HepG2 (cell line): Measurements from ENCODE around the gene DIAPH3. TPM values are rescaled to one million over a fixed set of nuclear protein-coding genes. Genes with fewer than 3 reads are reported as not detected.

Source experiments
- ATAC-seq: fragments of 200-7000 bp; cut with Tn5 transposase; 3 replicates; pipeline ENCODE4 v1.9.1; 2020; ENCODE audit warnings: mild to moderate bottlenecking, moderate library complexity
- BruUV-seq: library from RNA; stranded (reverse); fragments of 400-500 nt; replicated peaks from 2 replicates; lab custom pipeline; 2021; lab: Mats Ljungman, UMichigan
- CTCF ChIA-PET: fragments of 300-600 bp; formaldehyde crosslinking; extraction: SDS; loops from one replicate; lab custom pipeline; 2021; ENCODE audit warnings: low total read pairs, inconsistent platforms, low intra/inter-chr PET ratio; lab: Yijun Ruan, JAX
- POLR2A ChIA-PET: fragments of 350-600 bp; sonication (Branson Sonifier 250); formaldehyde crosslinking; loops from one replicate; lab custom pipeline; 2020; ENCODE audit warnings: antibody characterized with exemption, inconsistent platforms; lab: Yijun Ruan, JAX
- DNase-seq: peaks from one replicate; pipeline ENCODE4 v3.0.0-alpha.2; 2015; ENCODE audit warnings: low spot score
- FAIRE-seq: peaks from 3 replicates; lab custom pipeline; 2011; peaks lifted over from hg19 to GRCh38; lab: Jason Lieb, UNC
- H2AFZ ChIP-seq: one replicate; pipeline ENCODE4 v1.6.1; 2011; ENCODE audit warnings: low read length, inconsistent platforms
- H3K27ac ChIP-seq: fragments of 300-600 bp; 3 replicates; pipeline ENCODE4 v1.8.0; 2011; ENCODE audit warnings: mixed run types, mild to moderate bottlenecking, mixed read lengths, low read length, inconsistent platforms; ENCODE audit not compliant: insufficient read depth; ENCODE audit errors: extremely low read length
- H3K27me3 ChIP-seq, 2 experiments: fragments of 200-600 bp in 1 of 2; 2 replicates in 1 of 2; 3 replicates in 1 of 2; pipeline versions ENCODE4 v1.6.0 to v1.8.0; 2011; ENCODE audit warnings: low read length in 2 of 2, mild to moderate bottlenecking in 2 of 2, moderate library complexity in 2 of 2, inconsistent platforms in 1 of 2; ENCODE audit not compliant: insufficient read depth in 2 of 2, control insufficient read depth in 1 of 2
- H3K36me3 ChIP-seq, 2 experiments: fragments of 200-600 bp in 1 of 2; replicated peaks in 1 of 2; 2 replicates in 1 of 2; 3 replicates in 1 of 2; pipeline versions ENCODE4 v1.5.1 to v1.8.0; 2011; ENCODE audit warnings: low read length in 2 of 2, inconsistent platforms in 1 of 2; ENCODE audit not compliant: insufficient read depth in 2 of 2, control insufficient read depth in 1 of 2
- H3K4me1 ChIP-seq: 2 replicates; pipeline ENCODE4 v1.5.1; 2012; ENCODE audit warnings: low read length, inconsistent platforms; ENCODE audit not compliant: insufficient read depth
- H3K4me2 ChIP-seq: 2 replicates; pipeline ENCODE4 v1.6.0; 2011; ENCODE audit warnings: low read depth, low read length, inconsistent platforms
- H3K4me3 ChIP-seq, 3 experiments: fragments of 200-600 bp in 1 of 3; sonication (generic), shearing (Covaris generic) in 1 of 3; replicated peaks in 1 of 3; 2 replicates each; pipeline ENCODE4 v1.5.1; 2011 to 2016; ENCODE audit warnings: low read length in 3 of 3, inconsistent platforms in 2 of 3, low read depth in 2 of 3, mild to moderate bottlenecking in 2 of 3, control low read depth in 1 of 3, mixed read lengths in 1 of 3; ENCODE audit not compliant: insufficient read depth in 1 of 3
- H3K79me2 ChIP-seq: one replicate; pipeline ENCODE4 v1.6.1; 2011; ENCODE audit warnings: low read length, inconsistent platforms; ENCODE audit not compliant: insufficient read depth
- H3K9ac ChIP-seq: 2 replicates; pipeline ENCODE4 v1.6.0; 2011; ENCODE audit warnings: mild to moderate bottlenecking, low read depth, low read length, inconsistent platforms; ENCODE audit not compliant: insufficient read depth
- H3K9me3 ChIP-seq: 2 replicates; pipeline ENCODE4 v1.5.1; 2012; ENCODE audit warnings: mild to moderate bottlenecking, low read length
- H4K20me1 ChIP-seq: 2 replicates; pipeline ENCODE4 v1.6.0; 2011; ENCODE audit warnings: inconsistent platforms, mild to moderate bottlenecking, low read length, moderate library complexity; ENCODE audit not compliant: insufficient read depth
- AHR ChIP-seq: IDR thresholded peaks from 2 replicates; pipeline ENCODE4 v1.6.1; 2018; ENCODE audit warnings: missing genetic modification reagents, missing compliant biosample characterization
- CBX1 ChIP-seq: IDR thresholded peaks from one replicate; pipeline ENCODE4 v1.6.1; 2016; ENCODE audit warnings: antibody characterized with exemption, low read depth
- HNRNPLL ChIP-seq: fragments of 200-400 bp; formaldehyde crosslinking; IDR thresholded peaks from 2 replicates; pipeline ENCODE4 v1.6.1; 2017; ENCODE audit warnings: mild to moderate bottlenecking, low read depth, low read length; ENCODE audit not compliant: poor library complexity, severe bottlenecking
- KLF6 ChIP-seq: IDR thresholded peaks from 2 replicates; pipeline ENCODE4 v1.8.0; 2016; ENCODE audit warnings: missing biosample characterization, missing genetic modification reagents
- MIER3 ChIP-seq: IDR thresholded peaks from 2 replicates; pipeline ENCODE4 v1.6.1; 2016; ENCODE audit warnings: missing compliant biosample characterization, borderline replicate concordance
- NFIC ChIP-seq: IDR thresholded peaks from 2 replicates; pipeline ENCODE4 v1.6.1; 2012; ENCODE audit warnings: mild to moderate bottlenecking, low read length, inconsistent platforms
- RXRA ChIP-seq: sonication (generic); formaldehyde crosslinking; IDR thresholded peaks from 2 replicates; pipeline ENCODE4 v1.5.1; 2020; ENCODE audit warnings: missing genetic modification reagents
- STAT5B ChIP-seq: sonication (generic); formaldehyde crosslinking; IDR thresholded peaks from 2 replicates; pipeline ENCODE4 v1.4.0; 2020; ENCODE audit warnings: missing genetic modification reagents
- ZC3H4 ChIP-seq: sonication (generic); formaldehyde crosslinking; IDR thresholded peaks from 2 replicates; pipeline ENCODE4 v1.4.0; 2020; ENCODE audit warnings: missing genetic modification reagents, borderline replicate concordance
- ZFP82 ChIP-seq: sonication (generic); formaldehyde crosslinking; IDR thresholded peaks from 2 replicates; pipeline ENCODE4 v1.5.1; 2020; ENCODE audit warnings: mild to moderate bottlenecking, missing genetic modification reagents, borderline replicate concordance
- ZNF251 ChIP-seq: sonication (generic); formaldehyde crosslinking; IDR thresholded peaks from 2 replicates; pipeline ENCODE4 v1.9.0; 2021; ENCODE audit warnings: mild to moderate bottlenecking, missing genetic modification reagents
- ZNF3 ChIP-seq: IDR thresholded peaks from 2 replicates; pipeline ENCODE4 v1.7.0; 2017; ENCODE audit warnings: inconsistent platforms
- ZNF724P ChIP-seq: sonication (generic); formaldehyde crosslinking; IDR thresholded peaks from 2 replicates; pipeline ENCODE4 v1.8.0; 2022; ENCODE audit warnings: missing genetic modification reagents, borderline replicate concordance
- ZNF775 ChIP-seq: sonication (generic); formaldehyde crosslinking; IDR thresholded peaks from 2 replicates; pipeline ENCODE4 v1.4.0; 2020; ENCODE audit warnings: missing genetic modification reagents, mild to moderate bottlenecking, moderate library complexity, borderline replicate concordance
- WGBS: methylation state at CpG from one replicate; pipeline ENCODE4 v1.1.6; 2017; ENCODE audit warnings: low lambda C conversion rate; 5-methylcytosine and 5-hydroxymethylcytosine counted together
- in situ Hi-C: cut with HindIII; loops from 2 replicates; pipeline ENCODE4 v1.10.0; 2017; ENCODE audit warnings: low pct_unique_long_range_greater_than_20kb; ENCODE audit not compliant: extremely low pct_ligation_motif_present
- intact Hi-C: fragments of 100-400 bp; cut with micrococcal nuclease; formaldehyde crosslinking; loops from one replicate; pipeline ENCODE4 v1.10.0; 2022; ENCODE audit not compliant: unreplicated experiment
- polyA plus RNA-seq, 8 experiments: library from polyadenylated mRNA; depleted of rRNA in 3 of 8; stranded (reverse) in 7 of 8; unstranded in 1 of 8; fragments of >200 nt; fragmentation: Illumina TruSeq in 4 of 8; extraction: Trizol in 4 of 8; gene quantifications; 2 replicates each; pipeline versions ENCODE4 v1.2.1 to v1.2.3, GENCODE V29; 2011 to 2016; ENCODE audit warnings: low read depth in 4 of 8, missing spikeins in 1 of 8, mixed read lengths in 1 of 8; ENCODE audit not compliant: insufficient read depth in 1 of 8
- total RNA-seq, 5 experiments: library from RNA; depleted of rRNA; stranded (reverse); fragments of >200 nt; fragmentation: Illumina TruSeq; extraction: Trizol; gene quantifications; 2 replicates each; pipeline ENCODE4 v1.2.3, GENCODE V29; 2016; ENCODE audit warnings: low read depth in 1 of 5
- TF ChIP-seq, protein P1 (sequence below): sonication (generic); formaldehyde crosslinking; conservative IDR thresholded peaks from 2 replicates; pipeline ENCODE4 v1.4.0; 2020; ENCODE audit warnings: missing genetic modification reagents
- TF ChIP-seq, protein P2 (sequence below): sonication (generic); formaldehyde crosslinking; IDR thresholded peaks from 2 replicates; pipeline ENCODE4 v1.4.0; 2020; ENCODE audit warnings: missing genetic modification reagents, low read depth, mild to moderate bottlenecking, borderline replicate concordance
- TF ChIP-seq, protein P3 (sequence below): sonication (generic); formaldehyde crosslinking; IDR thresholded peaks from 2 replicates; pipeline ENCODE4 v1.4.0; 2020; ENCODE audit warnings: missing genetic modification reagents
- TF ChIP-seq, protein P4 (sequence below): sonication (generic); formaldehyde crosslinking; IDR thresholded peaks from 2 replicates; pipeline ENCODE4 v1.8.0; 2022; ENCODE audit warnings: mild to moderate bottlenecking, missing genetic modification reagents, moderate library complexity
- TF ChIP-seq, protein P5 (sequence below): sonication (generic); formaldehyde crosslinking; IDR thresholded peaks from 2 replicates; pipeline ENCODE4 v1.5.1; 2020; ENCODE audit warnings: missing genetic modification reagents, mild to moderate bottlenecking, borderline replicate concordance

Gene DIAPH3
- total and polyA plus RNA-seq, 2 of the 13 experiments (the other 11 are each of a cell fraction or from before 2014, with no cell fraction given): 4.0 to 9.3 TPM

DNA sequence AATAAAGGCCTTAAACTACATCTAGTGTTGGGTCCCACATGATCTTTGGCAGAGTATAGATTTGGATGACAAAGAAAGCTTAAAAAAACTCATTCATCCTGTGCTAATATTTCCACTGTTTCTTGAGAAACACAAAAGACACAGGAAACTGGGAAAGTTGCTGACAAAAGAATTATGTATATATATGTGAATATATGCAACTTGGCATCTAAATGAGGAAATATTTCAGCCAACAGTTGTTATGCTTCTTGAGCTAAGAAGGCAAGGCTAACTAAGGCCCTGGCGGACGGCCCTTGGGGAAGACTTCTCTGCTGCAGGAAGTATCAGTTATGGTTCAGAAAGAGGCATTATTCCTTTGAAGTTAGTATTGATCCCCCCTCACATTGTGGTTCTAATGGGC is 491.8 kb downstream of the DIAPH3 start:
- Histone ChIP-seq H4K20me1 (no peaks in the 10 kb centered on the region), H3K27ac (no peak overlapping the region), H2AFZ (no peak overlapping the region), H3K4me2 (no peak overlapping the region), H3K27me3 (no peaks in the 10 kb centered on the region), H3K4me3 (no peak overlapping the region), H3K9ac (no peak overlapping the region), H3K9me3 (no peaks in the 10 kb centered on the region), H3K79me2 (no peaks in the 10 kb centered on the region), H3K36me3 (no peaks in the 10 kb centered on the region), H3K4me1 (peaks cover 15% of the 10 kb centered on the region)
- POLR2A ChIA-PET: no interaction called here
- 100% methylated on average over 2 of the region's 2 CpGs for WGBS
- no TSS peak for BruUV-seq
- CTCF ChIA-PET: no interaction called here
- ATAC-seq: no peak
- in situ Hi-C loops (no loop called here), intact Hi-C loops (no loop called here)
- TF ChIP-seq ZC3H4 (CRISPR knock-in tag) (no peak), AHR (CRISPR knock-in tag) (no peak), RXRA (CRISPR knock-in tag) (no peak), ZNF724P (no peak), MIER3 (no peak), STAT5B (CRISPR knock-in tag) (no peak), ZNF775 (CRISPR knock-in tag) (no peak), ZNF3 (CRISPR knock-in tag) (no peak), KLF6 (CRISPR knock-in tag) (no peak), ZFP82 (CRISPR knock-in tag) (no peak), NFIC (no peak), HNRNPLL (no peak), ZNF251 (CRISPR knock-in tag) (no peak), CBX1 (no peak)
- TF ChIP-seq, protein P1, sequence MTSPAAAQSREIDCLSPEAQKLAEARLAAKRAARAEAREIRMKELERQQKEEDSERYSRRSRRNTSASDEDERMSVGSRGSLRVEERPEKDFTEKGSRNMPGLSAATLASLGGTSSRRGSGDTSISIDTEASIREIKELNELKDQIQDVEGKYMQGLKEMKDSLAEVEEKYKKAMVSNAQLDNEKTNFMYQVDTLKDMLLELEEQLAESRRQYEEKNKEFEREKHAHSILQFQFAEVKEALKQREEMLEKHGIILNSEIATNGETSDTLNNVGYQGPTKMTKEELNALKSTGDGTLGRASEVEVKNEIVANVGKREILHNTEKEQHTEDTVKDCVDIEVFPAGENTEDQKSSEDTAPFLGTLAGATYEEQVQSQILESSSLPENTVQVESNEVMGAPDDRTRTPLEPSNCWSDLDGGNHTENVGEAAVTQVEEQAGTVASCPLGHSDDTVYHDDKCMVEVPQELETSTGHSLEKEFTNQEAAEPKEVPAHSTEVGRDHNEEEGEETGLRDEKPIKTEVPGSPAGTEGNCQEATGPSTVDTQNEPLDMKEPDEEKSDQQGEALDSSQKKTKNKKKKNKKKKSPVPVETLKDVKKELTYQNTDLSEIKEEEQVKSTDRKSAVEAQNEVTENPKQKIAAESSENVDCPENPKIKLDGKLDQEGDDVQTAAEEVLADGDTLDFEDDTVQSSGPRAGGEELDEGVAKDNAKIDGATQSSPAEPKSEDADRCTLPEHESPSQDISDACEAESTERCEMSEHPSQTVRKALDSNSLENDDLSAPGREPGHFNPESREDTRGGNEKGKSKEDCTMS (CRISPR knock-in tag): no peak
- TF ChIP-seq, protein P2, sequence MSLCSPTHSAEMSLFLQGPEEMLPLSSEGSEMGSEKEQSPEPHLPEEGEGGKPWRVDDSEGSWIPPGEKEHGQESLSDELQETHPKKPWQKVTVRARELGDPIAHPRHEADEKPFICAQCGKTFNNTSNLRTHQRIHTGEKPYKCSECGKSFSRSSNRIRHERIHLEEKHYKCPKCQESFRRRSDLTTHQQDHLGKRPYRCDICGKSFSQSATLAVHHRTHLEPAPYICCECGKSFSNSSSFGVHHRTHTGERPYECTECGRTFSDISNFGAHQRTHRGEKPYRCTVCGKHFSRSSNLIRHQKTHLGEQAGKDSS (CRISPR knock-in tag): no peak
- TF ChIP-seq, protein P3, sequence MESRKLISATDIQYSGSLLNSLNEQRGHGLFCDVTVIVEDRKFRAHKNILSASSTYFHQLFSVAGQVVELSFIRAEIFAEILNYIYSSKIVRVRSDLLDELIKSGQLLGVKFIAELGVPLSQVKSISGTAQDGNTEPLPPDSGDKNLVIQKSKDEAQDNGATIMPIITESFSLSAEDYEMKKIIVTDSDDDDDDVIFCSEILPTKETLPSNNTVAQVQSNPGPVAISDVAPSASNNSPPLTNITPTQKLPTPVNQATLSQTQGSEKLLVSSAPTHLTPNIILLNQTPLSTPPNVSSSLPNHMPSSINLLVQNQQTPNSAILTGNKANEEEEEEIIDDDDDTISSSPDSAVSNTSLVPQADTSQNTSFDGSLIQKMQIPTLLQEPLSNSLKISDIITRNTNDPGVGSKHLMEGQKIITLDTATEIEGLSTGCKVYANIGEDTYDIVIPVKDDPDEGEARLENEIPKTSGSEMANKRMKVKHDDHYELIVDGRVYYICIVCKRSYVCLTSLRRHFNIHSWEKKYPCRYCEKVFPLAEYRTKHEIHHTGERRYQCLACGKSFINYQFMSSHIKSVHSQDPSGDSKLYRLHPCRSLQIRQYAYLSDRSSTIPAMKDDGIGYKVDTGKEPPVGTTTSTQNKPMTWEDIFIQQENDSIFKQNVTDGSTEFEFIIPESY (CRISPR knock-in tag): no peak
- TF ChIP-seq, protein P4, sequence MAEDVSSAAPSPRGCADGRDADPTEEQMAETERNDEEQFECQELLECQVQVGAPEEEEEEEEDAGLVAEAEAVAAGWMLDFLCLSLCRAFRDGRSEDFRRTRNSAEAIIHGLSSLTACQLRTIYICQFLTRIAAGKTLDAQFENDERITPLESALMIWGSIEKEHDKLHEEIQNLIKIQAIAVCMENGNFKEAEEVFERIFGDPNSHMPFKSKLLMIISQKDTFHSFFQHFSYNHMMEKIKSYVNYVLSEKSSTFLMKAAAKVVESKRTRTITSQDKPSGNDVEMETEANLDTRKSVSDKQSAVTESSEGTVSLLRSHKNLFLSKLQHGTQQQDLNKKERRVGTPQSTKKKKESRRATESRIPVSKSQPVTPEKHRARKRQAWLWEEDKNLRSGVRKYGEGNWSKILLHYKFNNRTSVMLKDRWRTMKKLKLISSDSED: no peak
- TF ChIP-seq, protein P5, sequence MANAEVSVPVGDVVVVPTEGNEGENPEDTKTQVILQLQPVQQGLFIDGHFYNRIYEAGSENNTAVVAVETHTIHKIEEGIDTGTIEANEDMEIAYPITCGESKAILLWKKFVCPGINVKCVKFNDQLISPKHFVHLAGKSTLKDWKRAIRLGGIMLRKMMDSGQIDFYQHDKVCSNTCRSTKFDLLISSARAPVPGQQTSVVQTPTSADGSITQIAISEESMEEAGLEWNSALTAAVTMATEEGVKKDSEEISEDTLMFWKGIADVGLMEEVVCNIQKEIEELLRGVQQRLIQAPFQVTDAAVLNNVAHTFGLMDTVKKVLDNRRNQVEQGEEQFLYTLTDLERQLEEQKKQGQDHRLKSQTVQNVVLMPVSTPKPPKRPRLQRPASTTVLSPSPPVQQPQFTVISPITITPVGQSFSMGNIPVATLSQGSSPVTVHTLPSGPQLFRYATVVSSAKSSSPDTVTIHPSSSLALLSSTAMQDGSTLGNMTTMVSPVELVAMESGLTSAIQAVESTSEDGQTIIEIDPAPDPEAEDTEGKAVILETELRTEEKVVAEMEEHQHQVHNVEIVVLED (CRISPR knock-in tag): no peak
- DNase-seq: no peak
- FAIRE-seq: no peak
